PC-3 (cell line): ENCODE results near the gene CUL3.

Source experiments
- CTCF ChIP-seq: fragments of 300-600 bp; sonication (generic); conservative IDR thresholded peaks from 2 replicates; pipeline ENCODE4 v1.5.1; 2017; ENCODE audit warnings: antibody characterized with exemption, low read depth, mild to moderate bottlenecking, low read length
- EZH2 ChIP-seq: fragments of 300-600 bp; sonication (generic); IDR thresholded peaks from one replicate; pipeline ENCODE4 v1.6.1; 2017; ENCODE audit warnings: antibody characterized with exemption, mild to moderate bottlenecking, low read length; ENCODE audit not compliant: unreplicated experiment
- EZH2phosphoT487 ChIP-seq: fragments of 300-600 bp; sonication (generic); IDR thresholded peaks from 2 replicates; pipeline ENCODE4 v1.6.1; 2018; ENCODE audit warnings: mild to moderate bottlenecking, antibody characterized with exemption, low read length, borderline replicate concordance

GRCh38 chr2:224472137-224472536, 113.0 kb downstream of the CUL3 start:
- TF ChIP-seq CTCF (no peak), EZH2 (no peak), EZH2phosphoT487 (no peak)
